ENCODE results near the gene LRP5.

LRP5 gene

DNA sequence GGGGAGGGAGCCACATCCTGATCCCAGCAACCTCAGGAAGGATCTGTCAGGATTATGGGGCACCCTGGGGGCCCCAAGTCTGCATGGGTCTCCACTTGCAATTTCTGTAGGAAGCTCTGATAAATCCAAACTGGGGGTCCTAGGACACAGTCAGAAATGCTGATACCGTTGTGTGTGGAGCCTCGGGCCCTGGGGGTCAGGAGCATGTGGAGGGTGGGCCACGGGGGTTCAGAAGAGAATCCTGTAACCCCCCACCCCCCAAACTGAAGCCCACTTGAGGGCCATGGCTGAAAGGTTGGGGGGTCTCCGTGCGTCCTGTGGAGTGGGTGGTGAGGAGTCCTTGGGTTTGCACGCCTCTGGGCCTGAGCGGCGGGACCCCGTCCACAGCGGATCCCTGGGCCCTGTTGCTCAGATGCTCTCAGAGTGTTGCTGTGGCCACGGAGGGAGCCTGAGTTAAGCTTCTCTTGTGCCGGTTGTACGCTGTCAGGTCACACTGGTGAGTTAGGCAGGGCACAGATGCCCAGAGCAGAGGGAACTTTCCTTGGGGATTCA lies 72.2 kb downstream of the LRP5 start:
- H3K4me1 Mint-ChIP-seq = peaks cover 28% of the 10 kb centered on the region

DNA sequence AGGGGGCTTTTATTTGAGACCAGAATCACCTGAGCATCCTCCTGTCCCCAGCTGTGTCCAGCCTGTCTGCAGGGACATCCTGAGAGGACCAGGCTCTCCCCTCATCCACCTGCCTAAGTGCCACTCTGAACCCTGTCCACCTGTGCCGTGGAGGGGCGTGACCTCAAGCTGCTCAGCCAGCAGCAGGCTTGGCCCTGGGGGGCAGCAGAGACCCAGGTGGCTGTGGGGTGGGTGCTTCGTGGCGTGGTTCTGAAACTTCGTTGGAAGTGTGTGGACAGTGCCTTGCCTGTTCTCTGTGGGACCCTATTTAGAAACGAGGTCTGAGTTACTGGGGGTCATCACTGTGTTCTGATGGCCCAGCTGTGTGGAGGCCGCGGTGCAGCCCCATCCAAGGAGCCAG lies 72.7 kb downstream of the LRP5 start:
- peaks cover 23% of the 10 kb centered on the region for H3K4me1 Mint-ChIP-seq
- peaks cover 4% of the 10 kb centered on the region for H3K36me3 Mint-ChIP-seq (ENCODE audit: low read depth)
- H3K27ac Mint-ChIP-seq = no peak overlapping the region
- H3K9me3 Mint-ChIP-seq = no peaks in the 10 kb centered on the region
- DNase-seq = no peak
- H3K4me3 Mint-ChIP-seq = no peak overlapping the region
- TF ChIP-seq, protein P1, sequence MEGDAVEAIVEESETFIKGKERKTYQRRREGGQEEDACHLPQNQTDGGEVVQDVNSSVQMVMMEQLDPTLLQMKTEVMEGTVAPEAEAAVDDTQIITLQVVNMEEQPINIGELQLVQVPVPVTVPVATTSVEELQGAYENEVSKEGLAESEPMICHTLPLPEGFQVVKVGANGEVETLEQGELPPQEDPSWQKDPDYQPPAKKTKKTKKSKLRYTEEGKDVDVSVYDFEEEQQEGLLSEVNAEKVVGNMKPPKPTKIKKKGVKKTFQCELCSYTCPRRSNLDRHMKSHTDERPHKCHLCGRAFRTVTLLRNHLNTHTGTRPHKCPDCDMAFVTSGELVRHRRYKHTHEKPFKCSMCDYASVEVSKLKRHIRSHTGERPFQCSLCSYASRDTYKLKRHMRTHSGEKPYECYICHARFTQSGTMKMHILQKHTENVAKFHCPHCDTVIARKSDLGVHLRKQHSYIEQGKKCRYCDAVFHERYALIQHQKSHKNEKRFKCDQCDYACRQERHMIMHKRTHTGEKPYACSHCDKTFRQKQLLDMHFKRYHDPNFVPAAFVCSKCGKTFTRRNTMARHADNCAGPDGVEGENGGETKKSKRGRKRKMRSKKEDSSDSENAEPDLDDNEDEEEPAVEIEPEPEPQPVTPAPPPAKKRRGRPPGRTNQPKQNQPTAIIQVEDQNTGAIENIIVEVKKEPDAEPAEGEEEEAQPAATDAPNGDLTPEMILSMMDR (IDR thresholded peaks at IDR 0.05) = no peak
- H3K27me3 Mint-ChIP-seq (ENCODE audit: low read depth, poor library complexity) = no peaks in the 10 kb centered on the region

More for the DNA sequence above, 72.2 kb downstream of the LRP5 start:
- Mint-ChIP-seq H3K27ac (no peak overlapping the region), H3K27me3 (ENCODE audit: low read depth, poor library complexity) (no peaks in the 10 kb centered on the region), H3K9me3 (no peaks in the 10 kb centered on the region), H3K4me3 (no peak overlapping the region), H3K36me3 (ENCODE audit: low read depth) (peaks cover 4% of the 10 kb centered on the region)
- TF ChIP-seq, protein P1 (IDR thresholded peaks at IDR 0.05) = no peak
- no peak for DNase-seq

- peaks cover 10% of the 10 kb centered on the region for H3K4me1 Mint-ChIP-seq
- TF ChIP-seq, protein P1 (IDR thresholded peaks at IDR 0.05) = no peak
Observed at GRCh38 chr11:68386331-68386978, 74.1 kb downstream of the LRP5 start.

DNA sequence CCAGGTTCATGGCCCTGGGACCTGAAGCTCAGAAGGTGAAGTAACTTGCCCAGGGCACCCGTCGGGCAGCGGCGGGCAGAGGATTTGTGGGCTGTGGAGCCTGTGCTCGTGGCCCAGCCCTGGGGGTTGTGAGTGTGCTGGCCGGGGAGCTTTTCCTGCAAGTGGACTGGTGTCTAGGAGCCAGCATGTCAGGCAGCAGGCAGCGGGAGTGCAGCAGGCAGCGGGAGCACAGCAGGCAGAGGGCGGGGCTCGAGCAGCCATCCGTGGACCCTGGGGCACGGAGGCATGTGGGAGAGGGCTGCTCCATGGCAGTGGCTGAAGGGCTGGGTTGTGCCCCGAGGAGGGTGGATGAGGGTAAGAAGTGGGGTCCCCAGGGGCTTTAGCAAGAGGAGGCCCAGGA lies 75.4 kb downstream of the LRP5 start:
- TF ChIP-seq, protein P1 (IDR thresholded peaks at IDR 0.05) = no peak
- H3K4me1 Mint-ChIP-seq = no peaks in the 10 kb centered on the region
- peaks cover 20% of the 10 kb centered on the region for H3K36me3 Mint-ChIP-seq (ENCODE audit: low read depth)
- H3K4me3 Mint-ChIP-seq = no peak overlapping the region
- no peaks in the 10 kb centered on the region for H3K27me3 Mint-ChIP-seq (ENCODE audit: low read depth, poor library complexity)
- no peaks in the 10 kb centered on the region for H3K9me3 Mint-ChIP-seq
- no peak overlapping the region for H3K27ac Mint-ChIP-seq
- no peak for DNase-seq

More at GRCh38 chr11:68386331-68386978, 74.1 kb downstream of the LRP5 start:
- H3K36me3 Mint-ChIP-seq (ENCODE audit: low read depth) = peaks cover 13% of the 10 kb centered on the region
- H3K9me3 Mint-ChIP-seq = no peaks in the 10 kb centered on the region
- H3K27me3 Mint-ChIP-seq (ENCODE audit: low read depth, poor library complexity) = no peaks in the 10 kb centered on the region
- H3K27ac Mint-ChIP-seq = no peak overlapping the region
- DNase-seq = no peak
- H3K4me3 Mint-ChIP-seq = no peak overlapping the region

DNA sequence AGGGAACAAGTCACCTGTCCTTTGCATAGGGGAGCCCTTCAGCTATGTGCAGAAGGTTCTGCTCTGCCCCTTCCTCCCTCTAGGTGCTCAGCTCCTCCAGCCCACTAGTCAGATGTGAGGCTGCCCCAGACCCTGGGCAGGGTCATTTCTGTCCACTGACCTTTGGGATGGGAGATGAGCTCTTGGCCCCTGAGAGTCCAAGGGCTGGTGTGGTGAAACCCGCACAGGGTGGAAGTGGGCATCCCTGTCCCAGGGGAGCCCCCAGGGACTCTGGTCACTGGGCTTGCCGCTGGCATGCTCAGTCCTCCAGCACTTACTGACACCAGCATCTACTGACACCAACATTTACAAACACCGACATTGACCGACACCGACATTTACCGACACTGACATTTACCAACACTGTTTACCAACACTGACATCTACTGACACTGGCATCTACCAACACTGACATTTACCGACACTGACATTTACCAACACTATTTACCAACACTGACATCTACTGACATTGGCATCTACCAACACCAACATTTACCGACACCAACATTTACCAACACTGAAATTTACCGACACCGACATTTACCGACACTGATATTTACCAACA lies 76.3 kb downstream of the LRP5 start:
- Mint-ChIP-seq H3K4me3 (no peak overlapping the region), H3K27ac (no peak overlapping the region), H3K4me1 (no peaks in the 10 kb centered on the region), H3K27me3 (ENCODE audit: low read depth, poor library complexity) (no peaks in the 10 kb centered on the region), H3K9me3 (no peaks in the 10 kb centered on the region), H3K36me3 (ENCODE audit: low read depth) (peaks cover 25% of the 10 kb centered on the region)
- TF ChIP-seq, protein P1 (IDR thresholded peaks at IDR 0.05) = no peak
- DNase-seq = no peak

Data from nephron progenitor cell (in vitro differentiated cells).